ENCODE measurements around the gene RPL13A.

GRCh38 chr19:49469828-49470614 lies 17.4 kb upstream of the RPL13A start:
- peak; percentile 20 to 30 for TF ChIP-seq CTCF (conservative IDR thresholded peaks at IDR 0.05 in 1 of 2, IDR thresholded peaks at IDR 0.05 in 1 of 2; ENCODE audit: extremely low read depth in 1 of 2, insufficient read depth in 1 of 2, low read depth in 1 of 2, low read length in 2 of 2)
- no peak for TF ChIP-seq EZH2 (IDR thresholded peaks at IDR 0.05; ENCODE audit: borderline replicate concordance, low read length)

Measured in mammary epithelial cell (primary cell).